ENCODE results near the gene SLC12A8. TPM values are rescaled to one million over a fixed set of nuclear protein-coding genes. Genes with fewer than 3 reads are reported as not detected.

The SLC12A8 gene, protein sequence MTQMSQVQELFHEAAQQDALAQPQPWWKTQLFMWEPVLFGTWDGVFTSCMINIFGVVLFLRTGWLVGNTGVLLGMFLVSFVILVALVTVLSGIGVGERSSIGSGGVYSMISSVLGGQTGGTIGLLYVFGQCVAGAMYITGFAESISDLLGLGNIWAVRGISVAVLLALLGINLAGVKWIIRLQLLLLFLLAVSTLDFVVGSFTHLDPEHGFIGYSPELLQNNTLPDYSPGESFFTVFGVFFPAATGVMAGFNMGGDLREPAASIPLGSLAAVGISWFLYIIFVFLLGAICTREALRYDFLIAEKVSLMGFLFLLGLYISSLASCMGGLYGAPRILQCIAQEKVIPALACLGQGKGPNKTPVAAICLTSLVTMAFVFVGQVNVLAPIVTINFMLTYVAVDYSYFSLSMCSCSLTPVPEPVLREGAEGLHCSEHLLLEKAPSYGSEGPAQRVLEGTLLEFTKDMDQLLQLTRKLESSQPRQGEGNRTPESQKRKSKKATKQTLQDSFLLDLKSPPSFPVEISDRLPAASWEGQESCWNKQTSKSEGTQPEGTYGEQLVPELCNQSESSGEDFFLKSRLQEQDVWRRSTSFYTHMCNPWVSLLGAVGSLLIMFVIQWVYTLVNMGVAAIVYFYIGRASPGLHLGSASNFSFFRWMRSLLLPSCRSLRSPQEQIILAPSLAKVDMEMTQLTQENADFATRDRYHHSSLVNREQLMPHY
- 29.1 TPM for total RNA-seq
- polyA plus RNA-seq (ENCODE audit: insufficient read depth, low read depth, low replicate concordance), result 5.4 TPM
- long read RNA-seq, donor 1, result 0 reads
- long read RNA-seq, donor 2, result 0 reads
- long read RNA-seq, donor 3, partial matches to known transcripts, result 0 of 1 reads
- long read RNA-seq, donor 3, other reads (novel, unspliced or antisense), result 0 of 1 reads
- long read RNA-seq, donor 4, partial matches to known transcripts, result 0 of 1 reads
- long read RNA-seq, donor 4, other reads (novel, unspliced or antisense), result 0 of 1 reads
- long read RNA-seq, donor 5, result 0 reads
- long read RNA-seq, donor 6, result 0 reads
- long read RNA-seq, donor 7, transcript SLC12A8-207 (14 exons, 2,989 nt), result major isoform, 21 of 55 reads
- long read RNA-seq, donor 7, partial matches to known transcripts, result 7 of 55 reads
- long read RNA-seq, donor 7, other reads (novel, unspliced or antisense), result 24 of 55 reads
- long read RNA-seq, donor 8, result 0 reads
- long read RNA-seq, donor 9, partial matches to known transcripts, result 0 of 1 reads
- long read RNA-seq, donor 9, other reads (novel, unspliced or antisense), result 0 of 1 reads
- long read RNA-seq, donor 10, partial matches to known transcripts, result 0 of 1 reads
- long read RNA-seq, donor 10, other reads (novel, unspliced or antisense), result 0 of 1 reads

GRCh38 chr3:125212509-125213363, at the start of gene SLC12A8:
SLC12A8 (minus strand) TSS chr3:125212748; CDS start chr3:125211349, 1,399 bp downstream.
- intact Hi-C loops (cut with DNase I), result no loop called here

DNA sequence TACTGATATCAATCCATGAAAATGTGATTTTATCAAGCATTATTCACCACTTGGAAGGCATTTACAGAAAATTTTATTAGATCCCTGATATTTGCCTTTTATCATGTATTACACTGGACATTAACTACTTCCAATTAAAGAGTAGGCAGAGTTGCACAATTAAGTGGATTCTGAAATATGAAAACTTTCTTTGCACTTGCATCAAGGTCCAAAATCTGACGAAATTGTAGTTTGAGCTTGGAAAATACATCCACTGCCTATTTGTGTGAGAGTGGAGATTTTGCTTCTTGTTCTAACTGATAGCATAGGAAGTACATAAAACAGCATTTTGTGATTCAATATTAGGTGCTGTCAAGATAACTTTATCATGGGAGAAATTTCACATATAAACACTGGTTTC, 49.6 kb upstream of the SLC12A8 start:
- no peak for FAIRE-seq
- no peak overlapping the region for H3K4me3 ChIP-seq (ENCODE audit: low read length in 3 of 3)

More at GRCh38 chr3:125212509-125213363, at the start of gene SLC12A8:
- peak in 4 of 5 donors; percentile 22 to 75 (median 50) for DNase-seq
- no peak for FAIRE-seq
- H3K27me3 ChIP-seq (ENCODE audit: control insufficient read depth, insufficient read depth, low read length), result peaks cover 3% of the 10 kb centered on the region
- no peak within 1 kb of the TSS for H3K27ac ChIP-seq (ENCODE audit: low read depth in 2 of 2, low read length in 2 of 2)
- H3K4me3 ChIP-seq (ENCODE audit: low read length in 3 of 3), result peak within 1 kb of the TSS; percentile 6 to 55 (median 47)
- H3K9me3 ChIP-seq (ENCODE audit: control insufficient read depth in 2 of 3, insufficient read depth in 1 of 3, low read length in 3 of 3), result no peaks in the 10 kb centered on the region
- no peaks in the 10 kb centered on the region for H3K36me3 ChIP-seq (ENCODE audit: control insufficient read depth in 2 of 3, insufficient read depth in 3 of 3, low read length in 3 of 3)
- no peak for TF ChIP-seq CTCF (IDR thresholded peaks at IDR 0.05; ENCODE audit: borderline replicate concordance, extremely low read depth, insufficient read depth)
- peak within 1 kb of the TSS in 1 of 3 donors; percentile 65 for H3K9ac ChIP-seq (ENCODE audit: low read length in 3 of 3)
- H3K4me1 ChIP-seq (ENCODE audit: control insufficient read depth in 2 of 3, insufficient read depth in 2 of 3, low read depth in 1 of 3, low read length in 3 of 3), result peaks cover 0 to 3% (median 0%) of the 10 kb centered on the region in 3 donors

More for the DNA sequence above, 49.6 kb upstream of the SLC12A8 start:
- TF ChIP-seq CTCF (IDR thresholded peaks at IDR 0.05; ENCODE audit: borderline replicate concordance, extremely low read depth, insufficient read depth), result no peak
- Histone ChIP-seq H3K27me3 (ENCODE audit: control insufficient read depth, insufficient read depth, low read length) (no peaks in the 10 kb centered on the region), H3K27ac (ENCODE audit: low read depth in 2 of 2, low read length in 2 of 2) (no peak overlapping the region), H3K9me3 (ENCODE audit: control insufficient read depth in 2 of 3, insufficient read depth in 1 of 3, low read length in 3 of 3) (no peaks in the 10 kb centered on the region), H3K36me3 (ENCODE audit: control insufficient read depth in 2 of 3, insufficient read depth in 3 of 3, low read length in 3 of 3) (no peaks in the 10 kb centered on the region), H3K9ac (ENCODE audit: low read length in 3 of 3) (no peak overlapping the region), H3K4me1 (ENCODE audit: control insufficient read depth in 2 of 3, insufficient read depth in 2 of 3, low read depth in 1 of 3, low read length in 3 of 3) (peaks cover 0 to 6% (median 0%) of the 10 kb centered on the region in 3 donors)
- intact Hi-C loops (cut with DNase I), result no loop called here
- DNase-seq, result no peak

Data from kidney (tissue), 22 donors.